Neural cell (in vitro differentiated cells): Measurements from ENCODE around the gene COL1A1.

ENCODE experiments used
- CTCF ChIP-seq: fragments of 450-650 bp; IDR thresholded peaks from 2 replicates; pipeline ENCODE4 v1.5.1; 2014; ENCODE audit warnings: antibody characterized with exemption, mild to moderate bottlenecking, moderate library complexity; ENCODE audit not compliant: poor library complexity, severe bottlenecking
- EP300 ChIP-seq: fragments of 450-650 bp; conservative IDR thresholded peaks from 2 replicates; pipeline ENCODE4 v1.6.1; 2014; ENCODE audit warnings: antibody characterized with exemption, mild to moderate bottlenecking, moderate library complexity; ENCODE audit not compliant: poor library complexity, severe bottlenecking
- EZH2 ChIP-seq: fragments of 200-600, 300-800 bp; shearing (Covaris generic), sonication (generic); IDR thresholded peaks from 2 replicates; pipeline ENCODE4 v1.6.1; 2014; ENCODE audit warnings: antibody characterized with exemption, low read length, borderline replicate concordance, mild to moderate bottlenecking; ENCODE audit not compliant: insufficient read depth, poor library complexity, severe bottlenecking
- MXI1 ChIP-seq: fragments of 450-650 bp; conservative IDR thresholded peaks from 2 replicates; pipeline ENCODE4 v1.6.1; 2014; ENCODE audit warnings: antibody characterized with exemption, mild to moderate bottlenecking; ENCODE audit not compliant: poor library complexity, severe bottlenecking
- POLR2AphosphoS5 ChIP-seq: IDR thresholded peaks from 2 replicates; pipeline ENCODE4 v1.6.1; 2012
- TAF1 ChIP-seq: IDR thresholded peaks from 2 replicates; pipeline ENCODE4 v1.6.1; 2012; ENCODE audit warnings: low read depth

- TF ChIP-seq CTCF, result no peak
- TF ChIP-seq POLR2AphosphoS5, result no peak
- TF ChIP-seq MXI1, result no peak
- TF ChIP-seq TAF1, result no peak
- TF ChIP-seq EZH2, result no peak
- TF ChIP-seq EP300, result no peak
Observed at GRCh38 chr17:50209472-50210239, 8.2 kb upstream of the COL1A1 start.
